ENCODE data around the gene AZU1.

The AZU1 gene

DNA sequence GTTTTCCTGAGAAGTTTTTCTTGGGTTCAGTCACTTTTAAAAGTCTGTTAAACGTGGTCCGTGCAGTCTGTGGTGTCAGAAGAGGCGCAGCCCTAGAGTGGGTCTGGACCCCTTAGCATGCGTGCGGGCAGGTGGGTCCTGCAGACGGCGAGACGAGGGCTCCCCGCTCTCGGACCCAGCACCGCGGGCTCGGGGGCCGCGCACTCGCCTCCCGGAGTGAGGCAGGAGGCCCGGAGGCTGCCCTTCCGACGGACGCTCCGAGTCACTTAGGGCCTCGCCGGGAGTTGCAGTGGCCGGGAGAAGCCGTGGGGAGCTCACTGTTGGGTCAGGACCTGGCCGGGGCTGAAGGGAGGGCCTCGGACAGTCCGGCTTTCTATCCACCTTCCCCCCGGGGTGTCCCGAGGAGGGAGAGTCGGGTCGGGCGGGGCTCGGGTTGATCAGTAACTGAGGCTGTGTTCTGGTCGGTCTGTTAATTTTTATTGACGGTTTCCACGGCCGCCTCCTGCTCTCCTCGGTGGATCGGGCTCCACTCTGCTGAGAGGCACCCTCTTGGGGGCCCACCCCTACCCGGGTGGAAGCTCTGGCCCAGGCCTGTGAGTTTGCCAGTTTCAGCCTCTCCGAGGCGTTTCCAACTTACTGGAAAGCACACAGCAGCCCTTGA, 29.1 kb upstream of the AZU1 start:
- Histone ChIP-seq H3K4me2 (ENCODE audit: low read length) (peak overlapping the region; percentile 73), H4K5ac (ENCODE audit: low read length) (no peak overlapping the region), H2BK15ac (replicated peaks; ENCODE audit: low read depth) (no peak overlapping the region), H2BK120ac (ENCODE audit: low read depth, low read length) (peak overlapping the region; percentile 51), H3K56ac (ENCODE audit: low read length) (peak overlapping the region; percentile 98), H2AK5ac (ENCODE audit: low read length) (no peak overlapping the region), H3K27me3 (ENCODE audit: insufficient read depth, low read length, poor library complexity) (no peaks in the 10 kb centered on the region), H3K4ac (ENCODE audit: low read depth, low read length) (peak overlapping the region; percentile 93), H3K36me3 (ENCODE audit: control insufficient read depth, insufficient read depth, low read length) (peaks cover 3% of the 10 kb centered on the region), H3K79me2 (ENCODE audit: control insufficient read depth, insufficient read depth, low read length) (peaks cover 57% of the 10 kb centered on the region), H3K27ac (ENCODE audit: low read depth, low read length) (peak overlapping the region; percentile 98), H3K4me1 (ENCODE audit: control insufficient read depth, low read depth, low read length) (peaks cover 3% of the 10 kb centered on the region), H3K23ac (ENCODE audit: low read length) (peak overlapping the region; percentile 98), H4K8ac (ENCODE audit: low read depth, low read length) (no peak overlapping the region), H3K18ac (ENCODE audit: low read length) (peak overlapping the region; percentile 99), H3K9ac (ENCODE audit: low read length) (peak overlapping the region; percentile 99), H2BK5ac (ENCODE audit: low read length) (peak overlapping the region; percentile 59), H3K79me1 (ENCODE audit: low read length) (no peaks in the 10 kb centered on the region), H3K4me3 (ENCODE audit: low read length) (peak overlapping the region; percentile 100)
- WGBS (ENCODE audit: extremely low coverage, insufficient coverage, low lambda C conversion rate): no CpG with 5 or more reads among the region's 44 CpGs
- no peak for DNase-seq

DNA sequence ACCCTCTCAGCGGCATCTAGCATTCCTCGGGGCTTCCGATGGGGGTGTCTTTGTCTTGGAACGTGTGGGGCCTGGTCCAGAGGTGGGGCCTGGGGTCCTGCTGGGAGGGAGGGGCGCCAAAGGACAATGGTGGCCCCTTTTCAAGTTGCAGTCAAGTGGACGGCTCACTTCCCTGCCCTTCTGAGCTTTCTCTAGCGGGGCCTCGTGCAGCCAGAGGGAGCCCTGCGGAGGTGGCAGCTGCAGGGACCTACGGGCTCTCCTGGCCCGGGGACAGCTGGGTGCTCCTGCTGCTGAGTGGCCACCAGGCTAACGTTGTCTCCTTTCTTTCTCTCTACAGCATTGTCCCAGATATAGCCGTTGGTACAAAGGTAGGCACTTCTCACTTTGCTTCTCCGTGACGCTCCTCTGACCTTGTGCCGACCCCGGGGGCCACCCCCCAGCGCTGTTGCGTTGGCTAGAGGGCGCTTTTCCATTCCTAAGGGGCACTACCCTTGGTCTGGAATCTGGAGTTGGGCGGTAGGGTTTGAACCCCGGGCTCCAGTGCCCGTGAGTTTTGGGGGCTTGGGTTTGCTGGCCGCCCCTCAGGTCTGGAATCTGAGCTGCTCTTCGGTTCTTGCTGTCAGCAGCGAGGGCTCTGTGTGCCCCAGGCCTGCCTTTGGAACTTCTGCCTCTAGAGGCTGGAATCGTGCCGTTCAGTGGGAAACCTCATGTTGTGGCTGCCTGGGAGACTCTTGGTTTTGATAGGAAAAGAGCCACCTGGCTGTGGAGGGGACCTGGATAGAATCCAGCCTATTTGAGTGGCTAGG, 28.4 kb upstream of the AZU1 start:
- H3K27me3 ChIP-seq (ENCODE audit: insufficient read depth, low read length, poor library complexity): no peaks in the 10 kb centered on the region
- H3K4me1 ChIP-seq (ENCODE audit: control insufficient read depth, low read depth, low read length): peaks cover 3% of the 10 kb centered on the region
- peaks cover 10% of the 10 kb centered on the region for H3K36me3 ChIP-seq (ENCODE audit: control insufficient read depth, insufficient read depth, low read length)
- no peak overlapping the region for H2BK120ac ChIP-seq (ENCODE audit: low read depth, low read length)
- no peak overlapping the region for H3K18ac ChIP-seq (ENCODE audit: low read length)
- peak overlapping the region; percentile 100 for H3K4me3 ChIP-seq (ENCODE audit: low read length)
- peak overlapping the region; percentile 97 for H3K23ac ChIP-seq (ENCODE audit: low read length)
- H4K5ac ChIP-seq (ENCODE audit: low read length): no peak overlapping the region
- H2BK15ac ChIP-seq (replicated peaks; ENCODE audit: low read depth): no peak overlapping the region
- peak; percentile 78 for DNase-seq
- H3K27ac ChIP-seq (ENCODE audit: low read depth, low read length): peak overlapping the region; percentile 98
- H3K4me2 ChIP-seq (ENCODE audit: low read length): peak overlapping the region; percentile 73
- H3K79me1 ChIP-seq (ENCODE audit: low read length): peaks cover 2% of the 10 kb centered on the region
- no peak overlapping the region for H3K4ac ChIP-seq (ENCODE audit: low read depth, low read length)
- H3K56ac ChIP-seq (ENCODE audit: low read length): peak overlapping the region; percentile 98
- no peak overlapping the region for H2AK5ac ChIP-seq (ENCODE audit: low read length)
- peak overlapping the region; percentile 99 for H3K9ac ChIP-seq (ENCODE audit: low read length)
- no peak overlapping the region for H2BK5ac ChIP-seq (ENCODE audit: low read length)
- WGBS (ENCODE audit: extremely low coverage, insufficient coverage, low lambda C conversion rate): no CpG with 5 or more reads among the region's 28 CpGs
- peaks cover 64% of the 10 kb centered on the region for H3K79me2 ChIP-seq (ENCODE audit: control insufficient read depth, insufficient read depth, low read length)
- H4K8ac ChIP-seq (ENCODE audit: low read depth, low read length): no peak overlapping the region

DNA sequence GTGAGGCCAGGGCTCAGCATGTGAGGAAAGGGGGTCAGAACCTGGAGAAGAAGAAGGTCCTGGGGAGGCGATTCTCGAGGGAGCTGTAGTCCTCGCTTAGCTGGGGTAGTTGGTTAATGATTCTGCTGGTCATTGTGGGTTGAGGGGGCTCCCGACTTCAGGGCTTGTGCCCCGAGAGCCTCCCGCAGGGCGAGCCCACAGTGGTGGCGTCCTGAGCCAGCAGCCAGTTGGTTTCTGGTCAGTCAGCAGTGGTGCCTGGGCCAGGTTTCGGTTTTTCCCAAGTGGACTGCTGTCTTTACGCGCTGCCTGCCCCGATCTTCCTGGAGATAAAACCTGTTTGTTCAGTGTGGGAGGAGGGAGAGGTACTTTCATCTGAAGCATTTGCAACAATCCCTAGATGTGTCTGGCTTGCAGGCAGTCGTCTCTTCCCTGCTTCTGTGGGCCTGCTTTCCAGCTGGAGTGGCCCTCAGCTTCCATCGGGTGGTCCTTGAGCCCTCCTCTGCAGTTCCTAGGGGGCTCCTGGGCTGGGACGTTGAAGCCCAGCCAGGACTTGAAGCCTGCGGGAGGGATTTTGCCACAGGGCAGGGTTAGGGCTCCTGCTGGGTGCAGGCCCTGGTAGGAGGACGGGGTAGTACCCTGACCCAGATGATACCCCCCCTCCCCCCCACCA, 27.1 kb upstream of the AZU1 start:
- H3K27ac ChIP-seq (ENCODE audit: low read depth, low read length): no peak overlapping the region

DNA sequence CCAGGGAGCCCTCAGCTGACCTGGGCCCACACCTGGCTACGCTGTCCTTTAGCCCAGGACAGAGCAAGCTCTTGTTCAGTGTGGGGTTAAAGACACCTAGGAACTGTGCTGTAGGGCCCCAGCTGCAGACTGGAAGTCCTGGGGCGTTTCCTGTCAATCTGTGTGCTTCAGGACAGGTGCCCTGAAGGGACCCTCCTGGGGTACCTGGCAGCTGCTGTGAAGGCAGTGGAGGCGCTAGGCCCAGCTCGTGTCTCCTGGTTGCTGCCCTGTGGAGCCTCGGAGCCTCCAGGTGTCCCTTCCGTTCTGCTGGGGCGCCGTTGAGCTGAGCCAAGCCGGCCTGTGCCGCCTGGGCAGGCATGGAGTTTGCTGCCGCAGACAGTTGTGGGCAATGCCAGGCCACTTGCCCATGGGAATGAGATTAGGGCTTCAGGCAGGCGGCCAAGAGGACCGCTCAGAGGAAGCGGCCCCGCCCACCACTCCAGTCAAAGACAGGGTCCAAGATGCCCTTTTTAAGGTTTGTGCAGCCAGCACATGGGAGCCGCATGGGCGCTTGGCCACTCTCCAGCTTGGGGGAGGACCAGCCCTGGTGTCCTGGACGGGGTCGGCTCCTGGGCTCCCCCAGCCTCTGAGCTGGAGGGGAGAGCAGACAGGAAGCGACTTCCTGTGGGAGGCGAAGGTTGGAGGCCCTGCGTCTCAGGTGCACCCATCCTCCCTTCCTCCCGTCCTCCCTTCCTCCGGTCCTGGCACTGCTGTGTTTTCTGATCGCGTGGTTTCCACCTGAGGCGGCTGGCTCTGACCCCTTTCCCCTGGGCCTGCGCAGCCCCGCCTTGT, 26.4 kb upstream of the AZU1 start:
- H3K9ac ChIP-seq (ENCODE audit: low read length): peak overlapping the region; percentile 29
- H3K4me1 ChIP-seq (ENCODE audit: control insufficient read depth, low read depth, low read length): peaks cover 3% of the 10 kb centered on the region
- no peak overlapping the region for H3K4ac ChIP-seq (ENCODE audit: low read depth, low read length)
- no peak for DNase-seq
- H2BK120ac ChIP-seq (ENCODE audit: low read depth, low read length): no peak overlapping the region
- H3K56ac ChIP-seq (ENCODE audit: low read length): peak overlapping the region; percentile 44
- H3K36me3 ChIP-seq (ENCODE audit: control insufficient read depth, insufficient read depth, low read length): peaks cover 22% of the 10 kb centered on the region
- no peak overlapping the region for H3K18ac ChIP-seq (ENCODE audit: low read length)
- H3K79me2 ChIP-seq (ENCODE audit: control insufficient read depth, insufficient read depth, low read length): peaks cover 82% of the 10 kb centered on the region
- WGBS (ENCODE audit: extremely low coverage, insufficient coverage, low lambda C conversion rate): no CpG with 5 or more reads among the region's 29 CpGs
- H3K27me3 ChIP-seq (ENCODE audit: insufficient read depth, low read length, poor library complexity): no peaks in the 10 kb centered on the region
- H2BK5ac ChIP-seq (ENCODE audit: low read length): no peak overlapping the region
- H2AK5ac ChIP-seq (ENCODE audit: low read length): no peak overlapping the region
- peaks cover 2% of the 10 kb centered on the region for H3K79me1 ChIP-seq (ENCODE audit: low read length)
- no peak overlapping the region for H3K27ac ChIP-seq (ENCODE audit: low read depth, low read length)
- H4K5ac ChIP-seq (ENCODE audit: low read length): no peak overlapping the region
- H3K23ac ChIP-seq (ENCODE audit: low read length): no peak overlapping the region
- H3K4me3 ChIP-seq (ENCODE audit: low read length): no peak overlapping the region
- H3K4me2 ChIP-seq (ENCODE audit: low read length): no peak overlapping the region
- H4K8ac ChIP-seq (ENCODE audit: low read depth, low read length): no peak overlapping the region
- H2BK15ac ChIP-seq (replicated peaks; ENCODE audit: low read depth): no peak overlapping the region

More for the DNA sequence above, 27.1 kb upstream of the AZU1 start:
- no peaks in the 10 kb centered on the region for H3K27me3 ChIP-seq (ENCODE audit: insufficient read depth, low read length, poor library complexity)
- H3K36me3 ChIP-seq (ENCODE audit: control insufficient read depth, insufficient read depth, low read length): peaks cover 18% of the 10 kb centered on the region
- peaks cover 76% of the 10 kb centered on the region for H3K79me2 ChIP-seq (ENCODE audit: control insufficient read depth, insufficient read depth, low read length)
- peaks cover 3% of the 10 kb centered on the region for H3K4me1 ChIP-seq (ENCODE audit: control insufficient read depth, low read depth, low read length)
- H3K4me2 ChIP-seq (ENCODE audit: low read length): peak overlapping the region; percentile 11
- no peak overlapping the region for H2BK120ac ChIP-seq (ENCODE audit: low read depth, low read length)
- no peak overlapping the region for H4K5ac ChIP-seq (ENCODE audit: low read length)
- H3K4ac ChIP-seq (ENCODE audit: low read depth, low read length): no peak overlapping the region
- no peak overlapping the region for H4K8ac ChIP-seq (ENCODE audit: low read depth, low read length)
- no peak overlapping the region for H2BK5ac ChIP-seq (ENCODE audit: low read length)
- no peak overlapping the region for H2BK15ac ChIP-seq (replicated peaks; ENCODE audit: low read depth)
- peaks cover 2% of the 10 kb centered on the region for H3K79me1 ChIP-seq (ENCODE audit: low read length)
- no CpG with 5 or more reads among the region's 17 CpGs for WGBS (ENCODE audit: extremely low coverage, insufficient coverage, low lambda C conversion rate)
- no peak for DNase-seq
- peak overlapping the region; percentile 54 for H3K56ac ChIP-seq (ENCODE audit: low read length)
- no peak overlapping the region for H3K18ac ChIP-seq (ENCODE audit: low read length)
- peak overlapping the region; percentile 62 for H3K9ac ChIP-seq (ENCODE audit: low read length)
- no peak overlapping the region for H2AK5ac ChIP-seq (ENCODE audit: low read length)
- H3K4me3 ChIP-seq (ENCODE audit: low read length): no peak overlapping the region
- H3K23ac ChIP-seq (ENCODE audit: low read length): no peak overlapping the region

DNA sequence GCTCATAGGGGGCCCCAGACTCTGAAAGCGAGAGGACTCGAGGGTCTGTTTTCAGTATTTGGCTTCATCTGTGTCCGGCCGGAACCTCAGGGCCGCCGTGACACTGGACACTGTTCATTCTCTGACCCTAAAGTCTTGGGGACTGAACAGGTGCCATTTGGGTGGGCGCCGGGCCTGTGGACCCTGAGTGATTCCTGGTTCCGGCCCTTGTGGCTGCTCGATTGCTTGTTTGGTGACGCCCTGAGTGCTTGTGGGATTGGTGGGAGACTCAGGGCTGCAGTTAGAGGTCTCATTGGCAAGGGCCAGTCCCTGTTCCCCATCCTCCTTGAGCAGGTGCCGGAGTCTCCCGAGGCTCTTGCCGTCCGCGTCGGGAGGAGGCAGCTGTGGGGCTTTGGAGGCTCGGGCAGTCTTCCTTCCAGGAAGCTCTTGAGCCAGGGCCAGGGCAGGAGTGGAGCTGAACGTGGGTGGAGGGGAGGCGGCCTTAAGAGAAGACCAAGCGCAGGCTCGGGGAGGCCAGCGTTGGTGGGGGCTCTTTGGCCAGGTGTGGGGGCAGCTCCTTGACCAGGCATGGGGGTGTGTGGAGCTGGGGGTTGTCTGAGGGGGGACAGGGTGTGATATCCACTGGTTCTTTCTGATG, 25.7 kb upstream of the AZU1 start:
- Histone ChIP-seq H3K79me1 (ENCODE audit: low read length) (peaks cover 7% of the 10 kb centered on the region), H3K4me2 (ENCODE audit: low read length) (no peak overlapping the region), H3K4ac (ENCODE audit: low read depth, low read length) (no peak overlapping the region), H2AK5ac (ENCODE audit: low read length) (no peak overlapping the region), H2BK5ac (ENCODE audit: low read length) (no peak overlapping the region), H3K36me3 (ENCODE audit: control insufficient read depth, insufficient read depth, low read length) (peaks cover 30% of the 10 kb centered on the region), H2BK120ac (ENCODE audit: low read depth, low read length) (no peak overlapping the region), H4K8ac (ENCODE audit: low read depth, low read length) (no peak overlapping the region), H3K27ac (ENCODE audit: low read depth, low read length) (no peak overlapping the region), H4K5ac (ENCODE audit: low read length) (no peak overlapping the region), H3K4me1 (ENCODE audit: control insufficient read depth, low read depth, low read length) (peaks cover 3% of the 10 kb centered on the region), H3K79me2 (ENCODE audit: control insufficient read depth, insufficient read depth, low read length) (peaks cover 88% of the 10 kb centered on the region), H3K18ac (ENCODE audit: low read length) (no peak overlapping the region), H2BK15ac (replicated peaks; ENCODE audit: low read depth) (no peak overlapping the region), H3K27me3 (ENCODE audit: insufficient read depth, low read length, poor library complexity) (no peaks in the 10 kb centered on the region), H3K9ac (ENCODE audit: low read length) (peak overlapping the region; percentile 27), H3K23ac (ENCODE audit: low read length) (no peak overlapping the region), H3K56ac (ENCODE audit: low read length) (peak overlapping the region; percentile 70), H3K4me3 (ENCODE audit: low read length) (no peak overlapping the region)
- no CpG with 5 or more reads among the region's 23 CpGs for WGBS (ENCODE audit: extremely low coverage, insufficient coverage, low lambda C conversion rate)
- no peak for DNase-seq
